Gastroesophageal sphincter (tissue), 4 donors: ENCODE measurements around the gene ADM. TPM values are rescaled to one million over a fixed set of nuclear protein-coding genes. Genes with fewer than 3 reads are reported as not detected.

Experiments
- ATAC-seq: fragments of 150-250 bp; one replicate; pipeline ENCODE4 v1.9.1; 2016; ENCODE audit warnings: mild to moderate bottlenecking, moderate library complexity
- H3K27ac ChIP-seq, 4 donors: fragments of 200-600 bp; sonication (generic) in 3 of 4; 1 replicate in 3 of 4; 2 replicates in 1 of 4; pipeline ENCODE4 v1.5.1; 2016 to 2019
- H3K27me3 ChIP-seq: fragments of 200-600 bp; sonication (generic); one replicate; pipeline ENCODE4 v1.5.1; 2019
- H3K36me3 ChIP-seq, 2 donors: fragments of 200-600 bp; sonication (generic); one replicate each; pipeline ENCODE4 v1.5.1; 2019; ENCODE audit warnings: control low read depth in 1 of 2
- H3K4me1 ChIP-seq, 3 donors: fragments of 200-600 bp; sonication (generic); 1 replicate in 2 of 3; 2 replicates in 1 of 3; pipeline ENCODE4 v1.5.1; 2016 to 2019; ENCODE audit warnings: control low read depth in 2 of 3
- H3K4me3 ChIP-seq, 2 donors: fragments of 200-600 bp; sonication (generic); one replicate each; pipeline ENCODE4 v1.5.1; 2019; ENCODE audit warnings: mild to moderate bottlenecking in 1 of 2, moderate library complexity in 1 of 2
- H3K9me3 ChIP-seq, 3 donors: fragments of 200-600 bp; sonication (generic); one replicate each; pipeline ENCODE4 v1.5.1; 2017 to 2019; ENCODE audit warnings: control low read depth in 2 of 3
- EP300 ChIP-seq: sonication (generic); formaldehyde crosslinking; IDR thresholded peaks from one replicate; pipeline ENCODE4 v1.6.1; 2017; ENCODE audit warnings: antibody characterized with exemption, mild to moderate bottlenecking
- POLR2A ChIP-seq, 2 donors: fragments of 450-650 bp; IDR thresholded peaks; one replicate each; pipeline ENCODE4 v1.6.1; 2017; ENCODE audit warnings: antibody characterized with exemption in 2 of 2, mild to moderate bottlenecking in 2 of 2, moderate library complexity in 1 of 2
- POLR2AphosphoS5 ChIP-seq: sonication (generic); formaldehyde crosslinking; IDR thresholded peaks from one replicate; pipeline ENCODE4 v1.6.1; 2017; ENCODE audit warnings: antibody characterized with exemption
- WGBS, 2 donors: methylation state at CpG; one replicate each; pipeline ENCODE4 v1.1.5; 2018; ENCODE audit warnings: low coverage in 1 of 2; 5-methylcytosine and 5-hydroxymethylcytosine counted together
- total RNA-seq, 4 donors: library from RNA; depleted of rRNA; stranded (reverse); fragments of >200 nt; gene quantifications; one replicate each; pipeline ENCODE4 v1.1.0, GENCODE V29; 2016
- TF ChIP-seq, protein P1 (sequence below), 4 experiments: fragments of 200-600 bp in 2 of 4; fragments of 450-650 bp in 2 of 4; sonication (generic) in 1 of 4; IDR thresholded peaks; one replicate each; pipeline ENCODE4 v1.5.1; 2017 to 2019; ENCODE audit warnings: antibody characterized with exemption in 4 of 4, mild to moderate bottlenecking in 2 of 4, moderate library complexity in 2 of 4

ADM gene
- total RNA-seq, 4 donors from 2014 or later, result 36.3 to 108 (median 81.8) TPM

DNA sequence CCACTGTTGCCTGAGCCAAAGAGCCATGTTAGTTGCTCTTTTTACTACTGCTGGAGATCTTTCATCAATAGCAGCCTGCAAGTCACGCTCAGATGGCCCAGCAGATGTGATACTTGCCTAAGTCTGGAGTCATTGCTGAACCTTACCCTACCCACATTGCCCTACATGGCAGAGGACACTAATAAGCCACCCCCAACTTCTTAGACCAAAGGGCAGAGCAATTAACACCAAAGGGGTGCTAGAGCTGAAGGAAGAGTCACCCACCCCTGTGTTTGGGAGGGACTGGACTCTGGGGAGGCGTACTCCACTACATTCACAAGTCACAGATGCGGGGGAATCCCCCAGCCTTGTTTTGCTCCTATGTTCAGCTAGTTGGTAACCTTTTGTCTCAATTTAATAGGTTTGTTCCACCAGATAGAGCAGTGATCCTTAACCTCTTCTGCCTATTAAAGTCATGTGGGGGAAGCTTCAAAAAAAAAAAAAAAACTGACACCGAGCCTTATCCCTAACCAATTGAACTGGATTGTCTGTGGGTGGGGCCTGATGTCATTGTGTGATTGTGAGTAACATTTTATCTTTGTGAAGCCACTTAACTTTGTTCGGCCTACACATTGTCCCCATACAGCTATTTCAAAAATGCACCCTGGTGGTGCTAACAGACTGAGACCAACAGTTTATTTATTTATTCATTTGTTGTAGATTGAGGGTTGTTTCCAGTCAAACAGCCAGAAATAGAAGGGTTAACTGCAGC, 13.1 kb downstream of the ADM start:
- no peaks in the 10 kb centered on the region for H3K27me3 ChIP-seq
- H3K4me3 ChIP-seq, result no peak overlapping the region
- H3K4me1 ChIP-seq, result peaks cover 15 to 71% (median 19%) of the 10 kb centered on the region in 3 donors
- H3K36me3 ChIP-seq, result no peaks in the 10 kb centered on the region
- no peak for TF ChIP-seq POLR2AphosphoS5
- TF ChIP-seq, protein P1, sequence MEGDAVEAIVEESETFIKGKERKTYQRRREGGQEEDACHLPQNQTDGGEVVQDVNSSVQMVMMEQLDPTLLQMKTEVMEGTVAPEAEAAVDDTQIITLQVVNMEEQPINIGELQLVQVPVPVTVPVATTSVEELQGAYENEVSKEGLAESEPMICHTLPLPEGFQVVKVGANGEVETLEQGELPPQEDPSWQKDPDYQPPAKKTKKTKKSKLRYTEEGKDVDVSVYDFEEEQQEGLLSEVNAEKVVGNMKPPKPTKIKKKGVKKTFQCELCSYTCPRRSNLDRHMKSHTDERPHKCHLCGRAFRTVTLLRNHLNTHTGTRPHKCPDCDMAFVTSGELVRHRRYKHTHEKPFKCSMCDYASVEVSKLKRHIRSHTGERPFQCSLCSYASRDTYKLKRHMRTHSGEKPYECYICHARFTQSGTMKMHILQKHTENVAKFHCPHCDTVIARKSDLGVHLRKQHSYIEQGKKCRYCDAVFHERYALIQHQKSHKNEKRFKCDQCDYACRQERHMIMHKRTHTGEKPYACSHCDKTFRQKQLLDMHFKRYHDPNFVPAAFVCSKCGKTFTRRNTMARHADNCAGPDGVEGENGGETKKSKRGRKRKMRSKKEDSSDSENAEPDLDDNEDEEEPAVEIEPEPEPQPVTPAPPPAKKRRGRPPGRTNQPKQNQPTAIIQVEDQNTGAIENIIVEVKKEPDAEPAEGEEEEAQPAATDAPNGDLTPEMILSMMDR (IDR thresholded peaks at IDR 0.05), result no peak
- no peak for TF ChIP-seq EP300
- no peak for TF ChIP-seq POLR2A (IDR thresholded peaks at IDR 0.05)
- no peak for ATAC-seq
- no peaks in the 10 kb centered on the region for H3K9me3 ChIP-seq
- 86 to 93% methylated on average over 2 of the region's 5 CpGs for WGBS, 2 donors
- peak overlapping the region; percentile 54 to 78 (median 66) for H3K27ac ChIP-seq

DNA sequence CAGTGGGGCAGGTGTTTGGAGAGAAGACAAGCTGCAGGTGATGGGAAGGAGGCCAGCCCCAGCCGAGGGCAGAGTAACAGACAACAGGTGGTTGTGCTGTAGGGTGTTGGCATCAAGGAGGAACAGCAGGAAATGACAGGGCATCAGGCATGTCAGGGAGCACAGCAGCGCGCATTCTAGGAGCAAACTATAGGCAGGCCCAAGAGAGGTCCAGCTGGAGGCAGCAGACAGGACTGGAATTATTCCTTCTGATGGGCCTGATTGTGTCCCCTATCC, 13.6 kb downstream of the ADM start:
- Histone ChIP-seq H3K36me3 (no peaks in the 10 kb centered on the region), H3K4me1 (peaks cover 18 to 76% (median 21%) of the 10 kb centered on the region in 3 donors), H3K9me3 (no peaks in the 10 kb centered on the region), H3K27ac (peak overlapping the region in 3 of 4 donors; percentile 34 to 78 (median 38)), H3K4me3 (no peak overlapping the region), H3K27me3 (no peaks in the 10 kb centered on the region)
- ATAC-seq, result no peak
- 75 to 83% methylated on average over 1 to 3 of the region's 3 CpGs for WGBS, 2 donors
- no peak for TF ChIP-seq POLR2AphosphoS5
- TF ChIP-seq, protein P1 (IDR thresholded peaks at IDR 0.05), result no peak
- TF ChIP-seq POLR2A (IDR thresholded peaks at IDR 0.05), result no peak
- no peak for TF ChIP-seq EP300

DNA sequence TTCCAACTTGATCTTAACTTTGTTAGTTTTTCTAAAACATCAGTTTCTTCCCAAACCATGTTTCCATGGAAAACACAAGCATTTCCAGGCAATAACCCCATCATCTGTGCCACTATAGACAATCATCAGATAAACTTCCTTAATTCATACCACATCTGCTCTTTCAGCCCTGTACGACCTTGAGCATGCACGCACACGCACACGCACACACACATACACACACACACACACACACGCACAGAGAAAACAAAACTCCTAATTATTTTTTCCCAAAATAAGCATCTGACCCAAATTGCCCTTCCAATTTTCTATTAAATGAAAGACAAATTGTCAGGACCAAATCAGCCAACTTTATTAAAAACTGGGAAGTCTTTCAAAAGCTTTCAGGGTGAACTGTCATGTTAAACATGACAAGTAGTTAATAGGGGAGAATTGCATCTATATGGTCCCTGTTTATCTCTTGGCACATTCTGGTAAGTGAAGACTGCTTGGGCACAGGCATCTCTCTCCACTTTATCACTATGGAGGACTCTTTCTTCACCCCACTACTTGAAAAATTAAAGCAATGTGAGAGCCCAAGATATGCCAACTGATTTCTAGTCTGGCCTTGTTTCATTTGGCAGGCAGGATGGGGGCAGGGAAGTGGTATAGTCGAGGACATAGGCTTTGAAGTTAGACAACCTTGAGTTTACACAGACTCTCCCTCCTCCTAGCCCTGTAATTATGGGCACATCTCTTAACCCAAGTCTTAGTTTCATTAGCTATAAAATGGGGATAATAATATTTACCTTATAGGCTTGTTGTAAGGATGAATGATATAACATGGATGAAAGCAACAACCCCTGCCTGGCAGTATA, 15.1 kb downstream of the ADM start:
- no peaks in the 10 kb centered on the region for H3K27me3 ChIP-seq
- H3K4me3 ChIP-seq, result no peak overlapping the region
- H3K4me1 ChIP-seq, result peaks cover 24 to 85% (median 34%) of the 10 kb centered on the region in 3 donors
- WGBS, 2 donors, result 28 to 59% methylated on average over 2 to 6 of the region's 6 CpGs
- no peaks in the 10 kb centered on the region for H3K9me3 ChIP-seq
- TF ChIP-seq POLR2AphosphoS5 (no peak), POLR2A (IDR thresholded peaks at IDR 0.05) (no peak), EP300 (no peak)
- TF ChIP-seq, protein P1 (IDR thresholded peaks at IDR 0.05), result no peak
- peak overlapping the region in 2 of 4 donors; percentile 27 to 78 for H3K27ac ChIP-seq
- H3K36me3 ChIP-seq, result no peaks in the 10 kb centered on the region
- no peak for ATAC-seq

DNA sequence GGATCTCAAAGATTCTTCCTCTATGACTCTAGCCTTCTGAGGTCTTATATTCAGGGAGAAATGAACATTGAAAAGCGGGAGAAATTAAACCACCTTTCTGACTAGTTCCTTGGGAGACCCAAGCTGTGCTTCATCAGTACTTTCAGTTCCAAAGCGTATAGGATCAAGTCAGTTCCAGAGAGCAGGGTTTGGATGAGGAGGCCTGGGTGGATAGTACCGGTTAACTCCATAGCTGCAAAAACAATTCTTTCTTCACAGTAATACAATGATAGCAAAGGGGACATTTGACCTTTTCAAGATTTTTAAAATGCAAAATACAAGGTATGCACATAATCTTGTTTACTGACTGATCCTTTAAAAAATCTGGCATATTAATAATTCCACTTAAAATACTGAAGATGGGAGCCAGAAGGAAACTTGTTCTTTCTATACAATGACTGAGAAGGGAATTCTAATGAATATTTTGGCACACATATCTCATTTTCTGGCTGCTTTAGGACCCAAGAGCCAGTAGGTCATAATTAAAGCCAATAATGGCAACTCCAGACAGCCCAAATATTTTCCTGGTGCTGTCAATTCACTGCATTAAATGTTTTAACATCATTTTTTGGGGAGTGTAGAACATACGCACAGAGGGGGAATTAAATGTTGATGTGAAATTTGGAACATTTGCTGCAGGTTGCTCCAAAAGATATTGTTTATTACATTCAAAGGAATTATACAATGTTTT, 16.0 kb downstream of the ADM start:
- peak overlapping the region in 3 of 4 donors; percentile 60 to 78 (median 76) for H3K27ac ChIP-seq
- H3K9me3 ChIP-seq, result no peaks in the 10 kb centered on the region
- H3K36me3 ChIP-seq, result no peaks in the 10 kb centered on the region
- H3K4me3 ChIP-seq, result no peak overlapping the region
- 69 to 83% methylated on average over 4 of the region's 4 CpGs for WGBS, 2 donors
- no peaks in the 10 kb centered on the region for H3K27me3 ChIP-seq
- TF ChIP-seq EP300, result no peak
- no peak for TF ChIP-seq POLR2A (IDR thresholded peaks at IDR 0.05)
- TF ChIP-seq, protein P1 (IDR thresholded peaks at IDR 0.05), result no peak
- TF ChIP-seq POLR2AphosphoS5, result no peak
- peaks cover 31 to 93% (median 44%) of the 10 kb centered on the region in 3 donors for H3K4me1 ChIP-seq
- ATAC-seq, result no peak
